ENCODE data around the gene PACSIN2.

PACSIN2 gene

GRCh38 chr22:43007519-43008102 is 7.3 kb downstream of the PACSIN2 start:
- H3K4me3 ChIP-seq (ENCODE audit: low read depth, low read length) = no peak overlapping the region
- in situ Hi-C loops (cut with HindIII; ENCODE audit: low sequenced_read_pairs) = no loop called here
- no peak for TF ChIP-seq CTCF (IDR thresholded peaks at IDR 0.05; ENCODE audit: low read depth, low read length, missing control alignments)
- DNase-seq (ENCODE audit: low read depth) = no peak

- TF ChIP-seq CTCF (IDR thresholded peaks at IDR 0.05; ENCODE audit: low read depth, low read length, missing control alignments) = no peak
- H3K4me3 ChIP-seq (ENCODE audit: low read depth, low read length) = no peak overlapping the region
- in situ Hi-C loops (cut with HindIII; ENCODE audit: low sequenced_read_pairs) = no loop called here
- no peak for DNase-seq (ENCODE audit: low read depth)
These were observed 8.2 kb downstream of the PACSIN2 start for GRCh38 chr22:43006753-43007152.

- no peak for DNase-seq (ENCODE audit: low read depth)
- H3K4me3 ChIP-seq (ENCODE audit: low read depth, low read length) = no peak overlapping the region
- TF ChIP-seq CTCF (IDR thresholded peaks at IDR 0.05; ENCODE audit: low read depth, low read length, missing control alignments) = no peak
- in situ Hi-C loops (cut with HindIII; ENCODE audit: low sequenced_read_pairs) = no loop called here
These were observed 8.9 kb downstream of the PACSIN2 start for GRCh38 chr22:43006016-43006505.

GRCh38 chr22:43005106-43005505 is 9.8 kb downstream of the PACSIN2 start:
- no peak for DNase-seq (ENCODE audit: low read depth)
- in situ Hi-C loops (cut with HindIII; ENCODE audit: low sequenced_read_pairs) = no loop called here
- no peak overlapping the region for H3K4me3 ChIP-seq (ENCODE audit: low read depth, low read length)
- no peak for TF ChIP-seq CTCF (IDR thresholded peaks at IDR 0.05; ENCODE audit: low read depth, low read length, missing control alignments)

GRCh38 chr22:43004362-43005035 is 10.4 kb downstream of the PACSIN2 start:
- in situ Hi-C loops (cut with HindIII; ENCODE audit: low sequenced_read_pairs) = no loop called here
- no peak for TF ChIP-seq CTCF (IDR thresholded peaks at IDR 0.05; ENCODE audit: low read depth, low read length, missing control alignments)
- peak; percentile 73 for DNase-seq (ENCODE audit: low read depth)
- H3K4me3 ChIP-seq (ENCODE audit: low read depth, low read length) = no peak overlapping the region

- H3K4me3 ChIP-seq (ENCODE audit: low read depth, low read length) = no peak overlapping the region
- no peak for DNase-seq (ENCODE audit: low read depth)
- no peak for TF ChIP-seq CTCF (IDR thresholded peaks at IDR 0.05; ENCODE audit: low read depth, low read length, missing control alignments)
These were observed 12.8 kb downstream of the PACSIN2 start for GRCh38 chr22:43002202-43002586.

More at GRCh38 chr22:43002202-43002586, 12.8 kb downstream of the PACSIN2 start:
- in situ Hi-C loops (cut with HindIII; ENCODE audit: low sequenced_read_pairs) = no loop called here
